Measurements from ENCODE around the gene EFHC2.

GRCh38 chrX:44308869-44309268 is 34.6 kb downstream of the EFHC2 start:
- TF ChIP-seq YY1 (IDR thresholded peaks at IDR 0.05; ENCODE audit: insufficient read depth, insufficient read length) (no peak), ZNF274 (IDR thresholded peaks at IDR 0.05; ENCODE audit: low read depth, low read length) (no peak)
